ENCODE results near the gene ARAP2.

The ARAP2 gene

GRCh38 chr4:36111172-36111571 is 133.1 kb downstream of the ARAP2 start:
- no peak overlapping the region for H3K4me3 ChIP-seq (ENCODE audit: low read depth, low read length)
- TF ChIP-seq CTCF (IDR thresholded peaks at IDR 0.05; ENCODE audit: insufficient read depth, low read depth, low read length, missing control alignments) = no peak
- DNase-seq (ENCODE audit: low read depth) = no peak

GRCh38 chr4:36099509-36099908 is 144.8 kb downstream of the ARAP2 start:
- H3K4me3 ChIP-seq (ENCODE audit: low read depth, low read length) = no peak overlapping the region
- no peak for DNase-seq (ENCODE audit: low read depth)
- TF ChIP-seq CTCF (IDR thresholded peaks at IDR 0.05; ENCODE audit: insufficient read depth, low read depth, low read length, missing control alignments) = no peak

- no peak for DNase-seq (ENCODE audit: low read depth)
- no peak for TF ChIP-seq CTCF (IDR thresholded peaks at IDR 0.05; ENCODE audit: insufficient read depth, low read depth, low read length, missing control alignments)
- no peak overlapping the region for H3K4me3 ChIP-seq (ENCODE audit: low read depth, low read length)
These were observed 149.3 kb downstream of the ARAP2 start for GRCh38 chr4:36094995-36095394.

GRCh38 chr4:36091997-36092396 is 152.3 kb downstream of the ARAP2 start:
- no peak overlapping the region for H3K4me3 ChIP-seq (ENCODE audit: low read depth, low read length)
- no peak for DNase-seq (ENCODE audit: low read depth)
- no peak for TF ChIP-seq CTCF (IDR thresholded peaks at IDR 0.05; ENCODE audit: insufficient read depth, low read depth, low read length, missing control alignments)

GRCh38 chr4:36088542-36088941 is 155.8 kb downstream of the ARAP2 start:
- TF ChIP-seq CTCF (IDR thresholded peaks at IDR 0.05; ENCODE audit: insufficient read depth, low read depth, low read length, missing control alignments) = no peak
- no peak for DNase-seq (ENCODE audit: low read depth)
- no peak overlapping the region for H3K4me3 ChIP-seq (ENCODE audit: low read depth, low read length)

GRCh38 chr4:36086261-36086786 is 158.0 kb downstream of the ARAP2 start:
- no peak for TF ChIP-seq CTCF (IDR thresholded peaks at IDR 0.05; ENCODE audit: insufficient read depth, low read depth, low read length, missing control alignments)
- DNase-seq (ENCODE audit: low read depth) = no peak
- no peak overlapping the region for H3K4me3 ChIP-seq (ENCODE audit: low read depth, low read length)

- no peak for DNase-seq (ENCODE audit: low read depth)
- no peak for TF ChIP-seq CTCF (IDR thresholded peaks at IDR 0.05; ENCODE audit: insufficient read depth, low read depth, low read length, missing control alignments)
- no peak overlapping the region for H3K4me3 ChIP-seq (ENCODE audit: low read depth, low read length)
These were observed 161.5 kb downstream of the ARAP2 start for GRCh38 chr4:36082817-36083216.

Measured in GM12865 (cell line).